Neural cell (in vitro differentiated cells): ENCODE data around the gene ZDHHC18. TPM values are rescaled to one million over a fixed set of nuclear protein-coding genes. Genes with fewer than 3 reads are reported as not detected.

Source experiments
- H2AFZ ChIP-seq: fragments of 200-600, 300-800 bp; sonication (generic), shearing (Covaris generic); 2 replicates; pipeline ENCODE4 v1.6.0; 2014; ENCODE audit warnings: low read depth, mild to moderate bottlenecking, antibody characterized with exemption, low read length, moderate library complexity
- H3F3A ChIP-seq: fragments of 200-600 bp; shearing (Covaris generic); 2 replicates; pipeline ENCODE4 v1.6.1; 2016; ENCODE audit warnings: mild to moderate bottlenecking, moderate library complexity, mixed read lengths, antibody characterized with exemption, low read length; ENCODE audit not compliant: insufficient read depth, poor library complexity, severe bottlenecking
- H3K27ac ChIP-seq: fragments of 200-600, 300-800 bp; sonication (generic), shearing (Covaris generic); 2 replicates; pipeline ENCODE4 v1.5.1; 2014; ENCODE audit warnings: mild to moderate bottlenecking, low read length, moderate library complexity
- H3K27me3 ChIP-seq: fragments of 300-800, 200-600 bp; sonication (generic), shearing (Covaris generic); 2 replicates; pipeline ENCODE4 v1.6.0; 2014; ENCODE audit warnings: mild to moderate bottlenecking, low read depth, low read length, moderate library complexity; ENCODE audit not compliant: insufficient read depth
- H3K36me3 ChIP-seq: fragments of 300-800, 200-600 bp; sonication (generic), shearing (Covaris generic); 2 replicates; pipeline ENCODE4 v1.5.1; 2014; ENCODE audit warnings: mild to moderate bottlenecking, antibody characterized with exemption, low read length, moderate library complexity; ENCODE audit not compliant: insufficient read depth
- H3K4me2 ChIP-seq: fragments of 300-800, 200-600 bp; sonication (generic), shearing (Covaris generic); 2 replicates; pipeline ENCODE4 v1.6.0; 2014; ENCODE audit warnings: mild to moderate bottlenecking, low read length
- H3K4me3 ChIP-seq: fragments of 300-800, 200-600 bp; sonication (generic), shearing (Covaris generic); 2 replicates; pipeline ENCODE4 v1.5.1; 2014; ENCODE audit warnings: mild to moderate bottlenecking, low read length, moderate library complexity
- H3K79me2 ChIP-seq: fragments of 200-600 bp; shearing (Covaris generic); replicated peaks from 2 replicates; pipeline ENCODE4 v1.6.0; 2014; ENCODE audit warnings: mild to moderate bottlenecking, low read length, moderate library complexity; ENCODE audit not compliant: insufficient read depth
- H3K9ac ChIP-seq: fragments of 300-800, 200-600 bp; sonication (generic), shearing (Covaris generic); 2 replicates; pipeline ENCODE4 v1.6.1; 2016; ENCODE audit warnings: mild to moderate bottlenecking, low read length, mixed read lengths
- H3K9me2 ChIP-seq: fragments of 200-600 bp; shearing (Covaris generic); 2 replicates; pipeline ENCODE4 v1.6.1; 2016; ENCODE audit warnings: mild to moderate bottlenecking, low read length, mixed read lengths; ENCODE audit not compliant: insufficient read depth
- H3K9me3 ChIP-seq: fragments of 200-600, 300-800 bp; sonication (generic), shearing (Covaris generic); 2 replicates; pipeline ENCODE4 v1.6.1; 2016; ENCODE audit warnings: mild to moderate bottlenecking, mixed run types, low read length, moderate library complexity, mixed read lengths
- H4K20me1 ChIP-seq: fragments of 200-600 bp; shearing (Covaris generic); 2 replicates; pipeline ENCODE4 v1.6.1; 2016; ENCODE audit warnings: mild to moderate bottlenecking, mixed run types; ENCODE audit not compliant: insufficient read depth
- EP300 ChIP-seq: fragments of 450-650 bp; conservative IDR thresholded peaks from 2 replicates; pipeline ENCODE4 v1.6.1; 2014; ENCODE audit warnings: antibody characterized with exemption, mild to moderate bottlenecking, moderate library complexity; ENCODE audit not compliant: poor library complexity, severe bottlenecking
- EZH2 ChIP-seq: fragments of 200-600, 300-800 bp; shearing (Covaris generic), sonication (generic); IDR thresholded peaks from 2 replicates; pipeline ENCODE4 v1.6.1; 2014; ENCODE audit warnings: antibody characterized with exemption, low read length, borderline replicate concordance, mild to moderate bottlenecking; ENCODE audit not compliant: insufficient read depth, poor library complexity, severe bottlenecking
- MXI1 ChIP-seq: fragments of 450-650 bp; conservative IDR thresholded peaks from 2 replicates; pipeline ENCODE4 v1.6.1; 2014; ENCODE audit warnings: antibody characterized with exemption, mild to moderate bottlenecking; ENCODE audit not compliant: poor library complexity, severe bottlenecking
- POLR2AphosphoS5 ChIP-seq: IDR thresholded peaks from 2 replicates; pipeline ENCODE4 v1.6.1; 2012
- RAD21 ChIP-seq: fragments of 450-650 bp; conservative IDR thresholded peaks from 2 replicates; pipeline ENCODE4 v1.6.1; 2014; ENCODE audit warnings: antibody characterized with exemption, mild to moderate bottlenecking, moderate library complexity
- SMC3 ChIP-seq: fragments of 450-650 bp; conservative IDR thresholded peaks from 2 replicates; pipeline ENCODE4 v1.6.1; 2014; ENCODE audit warnings: antibody characterized with exemption, mild to moderate bottlenecking, moderate library complexity; ENCODE audit not compliant: poor library complexity
- TAF1 ChIP-seq: IDR thresholded peaks from 2 replicates; pipeline ENCODE4 v1.6.1; 2012; ENCODE audit warnings: low read depth
- polyA plus RNA-seq: library from polyadenylated mRNA; depleted of rRNA; stranded (reverse); fragments of >200 nt; gene quantifications from 2 replicates; pipeline ENCODE4 v1.2.3, GENCODE V29; 2014
- TF ChIP-seq, protein P1 (sequence below): IDR thresholded peaks from 2 replicates; pipeline ENCODE4 v1.6.1; 2012; ENCODE audit warnings: borderline replicate concordance
- TF ChIP-seq, protein P2 (sequence below): fragments of 450-650 bp; IDR thresholded peaks from 2 replicates; pipeline ENCODE4 v1.5.1; 2014; ENCODE audit warnings: antibody characterized with exemption, mild to moderate bottlenecking, moderate library complexity; ENCODE audit not compliant: poor library complexity, severe bottlenecking

The ZDHHC18 gene
- polyA plus RNA-seq, 1 donor from 2014 or later = 23.7 TPM

DNA sequence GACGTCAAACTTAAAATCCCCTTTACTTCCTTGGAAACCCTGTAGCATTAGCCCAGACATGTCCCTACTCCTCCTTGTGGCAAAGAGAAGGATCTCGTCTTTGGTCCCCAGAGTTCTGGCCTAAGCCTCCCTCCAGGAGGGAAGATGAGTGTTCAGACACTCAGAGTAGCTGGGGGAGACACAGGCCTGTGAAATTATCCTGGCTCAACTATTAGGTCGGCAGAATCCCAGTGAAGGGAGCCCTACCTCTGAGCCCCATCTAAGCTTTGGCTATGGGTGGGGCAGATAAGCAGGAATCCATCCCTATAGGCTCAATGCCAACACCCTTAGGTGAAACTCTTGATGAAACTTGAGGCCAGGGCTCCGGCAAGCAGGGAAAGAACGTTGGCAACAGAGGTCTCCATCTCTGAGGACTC lies 34.8 kb downstream of the ZDHHC18 start:
- no peaks in the 10 kb centered on the region for H3K36me3 ChIP-seq
- no peak for TF ChIP-seq RAD21
- TF ChIP-seq EZH2 = no peak
- no peak for TF ChIP-seq EP300
- no peak for TF ChIP-seq SMC3
- TF ChIP-seq MXI1 = no peak
- TF ChIP-seq, protein P1, sequence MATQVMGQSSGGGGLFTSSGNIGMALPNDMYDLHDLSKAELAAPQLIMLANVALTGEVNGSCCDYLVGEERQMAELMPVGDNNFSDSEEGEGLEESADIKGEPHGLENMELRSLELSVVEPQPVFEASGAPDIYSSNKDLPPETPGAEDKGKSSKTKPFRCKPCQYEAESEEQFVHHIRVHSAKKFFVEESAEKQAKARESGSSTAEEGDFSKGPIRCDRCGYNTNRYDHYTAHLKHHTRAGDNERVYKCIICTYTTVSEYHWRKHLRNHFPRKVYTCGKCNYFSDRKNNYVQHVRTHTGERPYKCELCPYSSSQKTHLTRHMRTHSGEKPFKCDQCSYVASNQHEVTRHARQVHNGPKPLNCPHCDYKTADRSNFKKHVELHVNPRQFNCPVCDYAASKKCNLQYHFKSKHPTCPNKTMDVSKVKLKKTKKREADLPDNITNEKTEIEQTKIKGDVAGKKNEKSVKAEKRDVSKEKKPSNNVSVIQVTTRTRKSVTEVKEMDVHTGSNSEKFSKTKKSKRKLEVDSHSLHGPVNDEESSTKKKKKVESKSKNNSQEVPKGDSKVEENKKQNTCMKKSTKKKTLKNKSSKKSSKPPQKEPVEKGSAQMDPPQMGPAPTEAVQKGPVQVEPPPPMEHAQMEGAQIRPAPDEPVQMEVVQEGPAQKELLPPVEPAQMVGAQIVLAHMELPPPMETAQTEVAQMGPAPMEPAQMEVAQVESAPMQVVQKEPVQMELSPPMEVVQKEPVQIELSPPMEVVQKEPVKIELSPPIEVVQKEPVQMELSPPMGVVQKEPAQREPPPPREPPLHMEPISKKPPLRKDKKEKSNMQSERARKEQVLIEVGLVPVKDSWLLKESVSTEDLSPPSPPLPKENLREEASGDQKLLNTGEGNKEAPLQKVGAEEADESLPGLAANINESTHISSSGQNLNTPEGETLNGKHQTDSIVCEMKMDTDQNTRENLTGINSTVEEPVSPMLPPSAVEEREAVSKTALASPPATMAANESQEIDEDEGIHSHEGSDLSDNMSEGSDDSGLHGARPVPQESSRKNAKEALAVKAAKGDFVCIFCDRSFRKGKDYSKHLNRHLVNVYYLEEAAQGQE = no peak
- TF ChIP-seq TAF1 = no peak
- TF ChIP-seq, protein P2, sequence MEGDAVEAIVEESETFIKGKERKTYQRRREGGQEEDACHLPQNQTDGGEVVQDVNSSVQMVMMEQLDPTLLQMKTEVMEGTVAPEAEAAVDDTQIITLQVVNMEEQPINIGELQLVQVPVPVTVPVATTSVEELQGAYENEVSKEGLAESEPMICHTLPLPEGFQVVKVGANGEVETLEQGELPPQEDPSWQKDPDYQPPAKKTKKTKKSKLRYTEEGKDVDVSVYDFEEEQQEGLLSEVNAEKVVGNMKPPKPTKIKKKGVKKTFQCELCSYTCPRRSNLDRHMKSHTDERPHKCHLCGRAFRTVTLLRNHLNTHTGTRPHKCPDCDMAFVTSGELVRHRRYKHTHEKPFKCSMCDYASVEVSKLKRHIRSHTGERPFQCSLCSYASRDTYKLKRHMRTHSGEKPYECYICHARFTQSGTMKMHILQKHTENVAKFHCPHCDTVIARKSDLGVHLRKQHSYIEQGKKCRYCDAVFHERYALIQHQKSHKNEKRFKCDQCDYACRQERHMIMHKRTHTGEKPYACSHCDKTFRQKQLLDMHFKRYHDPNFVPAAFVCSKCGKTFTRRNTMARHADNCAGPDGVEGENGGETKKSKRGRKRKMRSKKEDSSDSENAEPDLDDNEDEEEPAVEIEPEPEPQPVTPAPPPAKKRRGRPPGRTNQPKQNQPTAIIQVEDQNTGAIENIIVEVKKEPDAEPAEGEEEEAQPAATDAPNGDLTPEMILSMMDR = no peak
- TF ChIP-seq POLR2AphosphoS5 = no peak
- no peaks in the 10 kb centered on the region for H3K79me2 ChIP-seq
- no peak overlapping the region for H3K4me3 ChIP-seq
- no peak overlapping the region for H2AFZ ChIP-seq
- no peak overlapping the region for H3K9ac ChIP-seq
- no peak overlapping the region for H3K4me2 ChIP-seq
- no peaks in the 10 kb centered on the region for H3K9me3 ChIP-seq
- no peaks in the 10 kb centered on the region for H4K20me1 ChIP-seq
- H3K9me2 ChIP-seq = no peaks in the 10 kb centered on the region
- H3F3A ChIP-seq = no peaks in the 10 kb centered on the region
- H3K27me3 ChIP-seq = no peaks in the 10 kb centered on the region
- no peak overlapping the region for H3K27ac ChIP-seq

DNA sequence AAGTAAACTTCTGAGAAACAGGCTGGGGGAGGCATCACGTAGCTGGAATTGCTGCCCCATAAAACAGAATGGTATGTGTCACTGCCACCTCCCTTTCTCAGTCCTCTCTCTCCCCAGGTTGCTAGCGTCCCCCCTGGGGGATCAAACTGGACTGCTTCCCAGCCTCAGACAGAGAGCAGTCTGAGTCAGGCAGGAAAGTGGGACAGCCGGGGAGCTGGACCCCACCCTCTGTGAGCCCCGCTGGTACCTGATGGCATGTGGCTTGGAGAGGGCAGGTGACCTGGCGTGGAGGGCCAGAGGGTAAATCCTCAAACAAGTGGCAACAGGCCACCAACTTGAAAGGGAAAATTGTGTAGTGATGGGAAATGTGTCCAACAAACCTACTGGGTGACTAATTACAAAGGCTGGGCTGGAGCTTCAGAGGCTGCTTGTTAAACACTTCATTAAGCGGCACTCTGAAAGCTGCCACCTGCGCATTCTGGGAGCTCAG lies 35.4 kb downstream of the ZDHHC18 start:
- no peak overlapping the region for H3K27ac ChIP-seq
- H3K4me3 ChIP-seq = no peak overlapping the region
- H3K9me2 ChIP-seq = no peaks in the 10 kb centered on the region
- no peak overlapping the region for H3K4me2 ChIP-seq
- H3K9ac ChIP-seq = no peak overlapping the region
- H3K9me3 ChIP-seq = no peaks in the 10 kb centered on the region
- no peak for TF ChIP-seq EZH2
- TF ChIP-seq MXI1 = no peak
- no peak for TF ChIP-seq POLR2AphosphoS5
- no peak for TF ChIP-seq TAF1
- TF ChIP-seq, protein P2 = no peak
- H2AFZ ChIP-seq = no peak overlapping the region
- H3K79me2 ChIP-seq = no peaks in the 10 kb centered on the region
- no peaks in the 10 kb centered on the region for H3F3A ChIP-seq
- no peaks in the 10 kb centered on the region for H4K20me1 ChIP-seq
- no peaks in the 10 kb centered on the region for H3K27me3 ChIP-seq
- no peaks in the 10 kb centered on the region for H3K36me3 ChIP-seq
